ENCODE data around the gene DYRK1B. TPM values are rescaled to one million over a fixed set of nuclear protein-coding genes. Genes with fewer than 3 reads are reported as not detected.
A peak's percentile ranks its signal among the peaks of the same experiment; 100 is the strongest.

The DYRK1B gene
- total RNA-seq, 1 experiment from 2014 or later, result 322 TPM

- Histone ChIP-seq H3K27me3 (ENCODE audit: control insufficient read depth, insufficient read depth, low read length) (no peaks in the 10 kb centered on the region), H3K36me3 (ENCODE audit: control insufficient read depth, insufficient read depth, low read length) (peaks cover 29% of the 10 kb centered on the region), H3K4me1 (ENCODE audit: control insufficient read depth, insufficient read depth, low read length) (peaks cover 22% of the 10 kb centered on the region), H3K27ac (ENCODE audit: low read length) (peak overlapping the region; percentile 78), H3K4me3 (ENCODE audit: low read depth in 2 of 2, low read length in 2 of 2) (peak overlapping the region; percentile 37 to 51), H3K9me3 (ENCODE audit: control insufficient read depth, insufficient read depth, low read depth, low read length) (no peaks in the 10 kb centered on the region; the same call in 1 of the 2 replicates)
- BruUV-seq (replicated peaks), result TSS peak; percentile 30
- CTCF ChIA-PET, result interaction anchor here (0.6 to 6.6 kb wide), 9 partner anchors 9 to 146 kb away, joined by 3 to 72 read pairs (median 8); partner anchors contain the start of genes DYRK1B, FBL and PSMC4
- POLR2A ChIA-PET, result interaction anchor here (0.6 to 3.7 kb wide), 11 partner anchors 9 to 372 kb away, joined by 3 to 82 read pairs (median 4); partner anchors contain the start of genes DYRK1B and FBL
- no peak for TF ChIP-seq SIN3A (IDR thresholded peaks at IDR 0.05; ENCODE audit: borderline replicate concordance, insufficient read depth, low read depth, low read length)
- no peak for TF ChIP-seq POLR2AphosphoS5 (IDR thresholded peaks at IDR 0.05; ENCODE audit: low read depth, low read length)
- TF ChIP-seq REST (IDR thresholded peaks at IDR 0.05; ENCODE audit: insufficient read depth in 1 of 2, low read depth in 2 of 2, low read length in 1 of 2), result no peak
- TF ChIP-seq TCF7L2 (IDR thresholded peaks at IDR 0.05; ENCODE audit: low read depth, low read length), result no peak
- TF ChIP-seq CTCF (IDR thresholded peaks at IDR 0.05), result no peak
- peak; percentile 100 for DNase-seq (ENCODE audit: low read depth, low spot score)
- ATAC-seq, result peak; percentile 97
- in situ Hi-C loops (cut with HindIII; ENCODE audit: low pct_unique_long_range_greater_than_20kb, low sequenced_read_pairs) (no loop called here), intact Hi-C loops (cut with micrococcal nuclease; ENCODE audit: unreplicated experiment) (loop anchor here (1.0 kb wide), 1 partner anchor 31 kb away; no protein-coding TSS in a partner anchor)
Measured at GRCh38 chr19:39824143-39825092, 9.5 kb downstream of the DYRK1B start.

GRCh38 chr19:39823686-39824085 lies 10.3 kb downstream of the DYRK1B start:
- ATAC-seq (no peak), DNase-seq (ENCODE audit: low read depth, low spot score) (no peak)
- ChIA-PET POLR2A (interaction anchor here (0.6 to 3.7 kb wide), 3 partner anchors 10 to 401 kb away, joined by 3 to 82 read pairs (median 3); partner anchors contain the start of gene DYRK1B), CTCF (interaction anchor here (1.2 kb wide), 2 partner anchors 28 to 31 kb away, joined by 3 to 8 read pairs; no protein-coding TSS in a partner anchor)
- Histone ChIP-seq H3K4me3 (ENCODE audit: low read depth in 2 of 2, low read length in 2 of 2) (peak overlapping the region; percentile 37 to 51), H3K4me1 (ENCODE audit: control insufficient read depth, insufficient read depth, low read length) (peaks cover 19% of the 10 kb centered on the region), H3K27ac (ENCODE audit: low read length) (peak overlapping the region; percentile 78), H3K27me3 (ENCODE audit: control insufficient read depth, insufficient read depth, low read length) (no peaks in the 10 kb centered on the region), H3K9me3 (ENCODE audit: control insufficient read depth, insufficient read depth, low read depth, low read length) (no peaks in the 10 kb centered on the region; the same call in 1 of the 2 replicates), H3K36me3 (ENCODE audit: control insufficient read depth, insufficient read depth, low read length) (peaks cover 24% of the 10 kb centered on the region)
- intact Hi-C loops (cut with micrococcal nuclease; ENCODE audit: unreplicated experiment), result loop anchor here (1.0 kb wide), 1 partner anchor 30 kb away; no protein-coding TSS in a partner anchor
- BruUV-seq (replicated peaks), result no TSS peak
- TF ChIP-seq POLR2AphosphoS5 (IDR thresholded peaks at IDR 0.05; ENCODE audit: low read depth, low read length), result no peak
- in situ Hi-C loops (cut with HindIII; ENCODE audit: low pct_unique_long_range_greater_than_20kb, low sequenced_read_pairs), result no loop called here

Data from Panc1 (cell line).